ENCODE measurements around the gene ARHGDIG.

Gene ARHGDIG

GRCh38 chr16:281660-282255, 1.4 kb downstream of the ARHGDIG start:
- DNase-seq, result no peak

GRCh38 chr16:282491-282890, 2.1 kb downstream of the ARHGDIG start:
- DNase-seq, result no peak

- no peak for DNase-seq
These were observed 2.8 kb downstream of the ARHGDIG start, which contains the start of gene PDIA2 for GRCh38 chr16:283033-283805. Gene PDIA2, plus strand, starts transcription at chr16:283164. Its CDS starts 6 bp downstream, at chr16:283170.

DNA sequence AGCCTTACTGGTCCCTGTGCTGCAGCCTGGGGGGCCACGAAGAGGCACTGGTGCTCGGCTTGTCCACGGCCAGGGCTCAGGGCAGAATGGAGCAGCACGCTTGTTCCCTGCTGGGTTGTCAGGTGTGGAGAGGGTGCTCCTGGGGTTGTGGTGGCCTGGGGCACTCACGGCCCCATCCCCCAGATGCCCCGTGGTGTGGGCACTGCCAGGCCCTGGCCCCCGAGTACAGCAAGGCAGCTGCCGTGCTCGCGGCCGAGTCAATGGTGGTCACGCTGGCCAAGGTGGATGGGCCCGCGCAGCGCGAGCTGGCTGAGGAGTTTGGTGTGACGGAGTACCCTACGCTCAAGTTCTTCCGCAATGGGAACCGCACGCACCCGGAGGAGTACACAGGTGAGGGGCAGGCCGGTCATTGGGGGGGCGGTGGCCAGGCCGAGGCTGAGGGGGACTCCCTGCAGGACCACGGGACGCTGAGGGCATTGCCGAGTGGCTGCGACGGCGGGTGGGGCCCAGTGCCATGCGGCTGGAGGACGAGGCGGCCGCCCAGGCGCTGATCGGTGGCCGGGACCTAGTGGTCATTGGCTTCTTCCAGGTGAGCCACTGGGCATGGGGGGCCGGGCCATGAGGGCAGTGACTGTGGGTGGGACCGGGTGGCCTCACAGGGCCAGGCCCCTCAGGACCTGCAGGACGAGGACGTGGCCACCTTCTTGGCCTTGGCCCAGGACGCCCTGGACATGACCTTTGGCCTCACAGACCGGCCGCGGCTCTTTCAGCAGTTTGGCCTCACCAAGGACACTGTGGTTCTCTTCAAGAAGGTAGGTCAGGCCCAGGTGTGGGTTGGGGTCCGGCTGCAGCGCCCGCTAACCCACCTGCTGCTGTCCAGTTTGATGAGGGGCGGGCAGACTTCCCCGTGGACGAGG, 4.1 kb downstream of the ARHGDIG start:
- no peak for DNase-seq

DNA sequence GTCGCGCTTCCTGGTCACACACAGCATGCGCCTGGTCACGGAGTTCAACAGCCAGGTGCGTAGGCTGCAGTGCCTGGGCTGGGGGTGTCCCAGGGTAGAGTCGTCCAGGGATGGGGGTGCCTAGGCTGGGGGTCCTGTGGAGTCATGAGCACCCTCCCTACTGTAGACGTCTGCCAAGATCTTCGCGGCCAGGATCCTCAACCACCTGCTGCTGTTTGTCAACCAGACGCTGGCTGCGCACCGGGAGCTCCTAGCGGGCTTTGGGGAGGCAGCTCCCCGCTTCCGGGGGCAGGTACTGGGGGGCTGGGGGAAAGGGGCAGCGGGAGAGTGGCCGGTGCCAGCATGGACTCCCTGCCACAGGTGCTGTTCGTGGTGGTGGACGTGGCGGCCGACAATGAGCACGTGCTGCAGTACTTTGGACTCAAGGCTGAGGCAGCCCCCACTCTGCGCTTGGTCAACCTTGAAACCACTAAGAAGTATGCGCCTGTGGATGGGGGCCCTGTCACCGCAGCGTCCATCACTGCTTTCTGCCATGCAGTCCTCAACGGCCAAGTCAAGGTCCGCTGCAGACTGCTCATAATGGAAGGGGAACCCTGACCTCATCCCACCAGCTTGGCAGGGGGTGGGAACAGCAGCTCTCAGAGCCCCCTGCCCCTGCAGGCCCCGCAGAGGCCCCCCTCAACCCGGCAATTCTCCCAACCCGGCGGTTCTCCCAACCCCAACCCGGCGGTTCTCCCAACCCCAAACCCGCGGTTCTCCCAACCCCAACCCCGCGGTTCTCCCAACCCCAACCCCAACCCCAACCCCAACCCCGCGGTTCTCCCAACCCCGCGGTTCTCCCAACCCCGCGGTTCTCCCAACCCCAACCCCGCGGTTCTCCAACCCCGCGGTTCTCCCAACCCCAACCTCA, 5.0 kb downstream of the ARHGDIG start:
- no peak for DNase-seq

DNA sequence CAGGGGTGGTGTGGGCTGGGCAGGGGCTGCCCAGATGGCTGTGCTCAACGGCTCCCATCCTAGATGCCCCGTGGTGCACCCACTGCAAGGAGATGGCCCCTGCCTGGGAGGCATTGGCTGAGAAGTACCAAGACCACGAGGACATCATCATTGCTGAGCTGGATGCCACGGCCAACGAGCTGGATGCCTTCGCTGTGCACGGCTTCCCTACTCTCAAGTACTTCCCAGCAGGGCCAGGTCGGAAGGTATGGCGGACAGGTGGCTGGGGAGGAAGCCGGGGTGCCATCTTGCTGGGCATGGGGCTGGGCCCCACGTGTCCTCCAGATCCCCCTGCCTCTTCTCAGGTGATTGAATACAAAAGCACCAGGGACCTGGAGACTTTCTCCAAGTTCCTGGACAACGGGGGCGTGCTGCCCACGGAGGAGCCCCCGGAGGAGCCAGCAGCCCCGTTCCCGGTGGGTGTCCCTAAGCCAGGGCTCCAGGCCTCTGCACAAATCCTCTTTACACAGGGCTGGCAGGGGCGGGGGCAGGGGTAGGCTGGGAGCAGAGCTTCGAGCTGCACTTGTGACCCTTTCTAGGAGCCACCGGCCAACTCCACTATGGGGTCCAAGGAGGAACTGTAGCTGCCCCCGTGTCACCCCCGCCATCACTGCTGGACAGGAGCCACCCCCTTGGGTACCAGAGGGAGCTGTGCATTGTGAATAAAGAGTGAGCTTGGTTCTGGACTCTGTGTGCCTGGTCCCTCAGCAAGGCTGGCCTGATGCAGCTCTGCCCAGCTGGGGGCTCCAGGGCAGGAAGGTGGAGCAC, 6.3 kb downstream of the ARHGDIG start:
- no peak for DNase-seq

GRCh38 chr16:287298-287811, 7.0 kb downstream of the ARHGDIG start:
- DNase-seq, result no peak

DNA sequence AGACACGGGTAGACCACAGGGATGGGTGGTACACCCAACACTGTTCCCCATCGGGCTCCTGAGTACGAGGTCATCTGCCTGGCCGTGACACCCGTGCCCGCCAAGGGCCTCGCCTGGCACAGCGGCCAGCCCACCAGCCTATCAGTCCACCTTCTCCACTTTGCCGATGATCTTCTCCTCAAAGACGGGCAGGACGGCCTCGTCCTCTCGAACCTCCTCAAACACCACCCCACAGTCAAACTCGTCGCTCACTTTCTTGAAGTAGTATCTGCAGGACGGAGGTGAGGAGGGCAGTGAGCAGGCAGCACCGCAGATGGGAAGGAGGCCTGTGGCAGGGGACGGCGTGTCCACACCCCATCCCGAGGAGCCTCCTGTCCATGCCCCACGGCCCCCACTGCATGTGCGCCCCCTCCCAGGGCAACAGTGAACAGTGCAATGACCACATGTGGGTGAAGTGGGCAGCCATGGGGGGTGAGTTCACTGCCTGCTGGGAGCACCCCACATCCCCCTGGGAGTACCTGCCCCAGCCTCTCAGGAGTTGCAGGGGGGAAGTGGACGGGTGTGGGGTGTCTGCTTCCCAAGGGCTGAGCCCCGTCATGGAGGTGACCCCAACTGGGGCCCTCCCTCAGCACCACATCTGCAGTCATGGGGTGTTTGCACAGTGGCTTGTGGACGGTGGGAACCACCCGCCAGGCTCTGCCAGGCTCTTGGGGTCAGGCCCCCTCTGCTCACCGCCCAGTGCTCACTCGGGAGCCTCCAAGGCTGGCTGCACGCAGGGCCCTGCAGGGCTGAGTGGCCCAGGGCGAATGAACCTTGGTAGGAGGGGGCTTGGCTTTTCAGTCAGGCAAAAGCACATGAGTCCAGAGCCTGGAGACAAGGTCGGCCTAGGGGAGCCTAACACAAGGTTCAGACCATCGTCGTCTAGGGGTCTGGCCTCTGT, 7.9 kb downstream of the ARHGDIG start:
- no peak for DNase-seq

- no peak for DNase-seq
These were observed 9.1 kb downstream of the ARHGDIG start for GRCh38 chr16:289395-289997.

DNA sequence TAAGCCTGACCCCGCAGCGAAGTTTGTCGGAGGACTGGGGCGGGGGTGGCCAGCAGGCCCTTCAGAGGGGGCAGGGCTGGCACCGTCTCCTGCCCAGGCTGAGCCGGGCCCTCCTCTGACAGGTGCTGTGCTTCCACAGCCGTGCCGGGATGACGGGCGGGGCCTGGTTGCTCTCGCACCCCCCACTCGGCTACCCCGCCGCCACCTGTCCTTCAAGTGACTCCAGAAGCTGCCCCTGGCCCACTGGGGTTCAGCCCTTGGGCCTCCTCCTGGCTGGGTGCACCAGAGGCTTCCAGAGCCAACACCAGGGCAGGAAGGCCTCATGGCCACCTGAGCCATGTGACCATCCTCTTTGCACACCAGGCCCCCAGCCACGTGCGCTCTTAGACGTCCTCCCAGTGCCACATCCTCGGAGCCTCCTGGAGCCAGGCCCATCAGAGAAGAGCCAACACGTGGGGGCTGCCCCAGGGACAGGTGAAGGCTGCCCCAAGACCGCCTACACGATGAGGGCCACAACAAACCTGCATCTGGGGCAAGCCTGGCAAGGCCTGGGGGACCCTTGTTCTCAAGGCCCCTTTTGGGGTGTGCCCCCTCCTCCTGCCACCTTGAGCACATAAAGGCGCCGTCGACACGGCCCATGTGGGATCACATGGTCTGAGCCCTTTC, 9.8 kb downstream of the ARHGDIG start:
- no peak for DNase-seq

DNA sequence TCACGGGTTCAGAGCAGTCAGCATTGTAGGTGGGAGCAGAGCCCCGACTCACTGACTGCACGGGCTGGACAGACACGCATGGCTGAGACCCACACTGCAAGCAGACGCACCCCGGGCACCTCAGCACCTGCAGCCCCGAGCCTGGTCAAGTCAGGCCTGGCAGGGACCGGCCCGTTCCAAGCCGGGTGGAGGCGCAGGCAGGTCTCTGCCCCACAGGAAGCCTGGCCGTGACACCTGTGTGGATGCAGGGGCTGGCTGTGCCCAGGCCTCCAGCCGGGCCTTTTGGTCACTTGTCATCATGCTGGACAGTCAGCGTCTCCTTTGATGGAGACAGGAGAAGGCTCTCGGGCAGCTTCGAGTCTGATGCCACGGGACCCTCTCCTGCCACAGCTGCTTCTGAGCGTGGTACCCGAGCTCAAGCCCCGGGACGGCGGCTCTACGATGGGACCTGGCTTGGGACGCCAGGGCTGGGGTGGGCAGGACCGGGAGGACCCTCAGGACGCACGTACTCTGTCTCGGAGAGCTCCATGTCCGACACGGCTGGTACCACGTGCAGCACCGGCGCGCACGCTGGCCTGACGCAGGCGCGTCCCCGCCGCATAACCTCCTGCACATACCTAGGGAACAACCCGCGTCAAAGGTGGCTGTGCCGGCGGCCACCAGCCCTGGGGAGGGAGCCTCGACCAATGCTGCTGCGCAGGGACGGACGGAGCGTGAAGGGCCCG, 10.5 kb downstream of the ARHGDIG start:
- DNase-seq, result no peak

GRCh38 chr16:291539-291938, 11.1 kb downstream of the ARHGDIG start:
- no peak for DNase-seq

GRCh38 chr16:293043-293775, 12.8 kb downstream of the ARHGDIG start:
- DNase-seq, result no peak

DNA sequence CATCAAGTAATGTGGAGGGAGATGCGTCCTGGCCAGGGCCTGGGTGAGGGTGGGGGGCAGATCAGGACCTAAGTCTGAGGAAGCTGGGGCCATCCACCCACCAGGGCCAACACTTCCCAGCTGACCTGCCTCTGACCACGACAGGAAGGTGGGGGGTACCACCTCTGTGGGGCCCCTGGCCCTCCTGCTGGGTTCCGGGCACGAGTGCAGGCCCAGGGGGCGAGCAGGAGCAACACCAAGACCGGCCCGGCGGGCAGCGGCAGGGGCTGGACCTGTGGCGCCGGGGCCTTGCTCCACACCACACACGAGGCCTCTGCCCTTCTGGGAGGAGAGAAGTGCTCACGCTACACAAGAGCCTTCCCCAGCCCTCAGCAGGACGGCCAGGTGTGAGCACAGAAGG, 15.9 kb downstream of the ARHGDIG start:
- no peak for DNase-seq

DNA sequence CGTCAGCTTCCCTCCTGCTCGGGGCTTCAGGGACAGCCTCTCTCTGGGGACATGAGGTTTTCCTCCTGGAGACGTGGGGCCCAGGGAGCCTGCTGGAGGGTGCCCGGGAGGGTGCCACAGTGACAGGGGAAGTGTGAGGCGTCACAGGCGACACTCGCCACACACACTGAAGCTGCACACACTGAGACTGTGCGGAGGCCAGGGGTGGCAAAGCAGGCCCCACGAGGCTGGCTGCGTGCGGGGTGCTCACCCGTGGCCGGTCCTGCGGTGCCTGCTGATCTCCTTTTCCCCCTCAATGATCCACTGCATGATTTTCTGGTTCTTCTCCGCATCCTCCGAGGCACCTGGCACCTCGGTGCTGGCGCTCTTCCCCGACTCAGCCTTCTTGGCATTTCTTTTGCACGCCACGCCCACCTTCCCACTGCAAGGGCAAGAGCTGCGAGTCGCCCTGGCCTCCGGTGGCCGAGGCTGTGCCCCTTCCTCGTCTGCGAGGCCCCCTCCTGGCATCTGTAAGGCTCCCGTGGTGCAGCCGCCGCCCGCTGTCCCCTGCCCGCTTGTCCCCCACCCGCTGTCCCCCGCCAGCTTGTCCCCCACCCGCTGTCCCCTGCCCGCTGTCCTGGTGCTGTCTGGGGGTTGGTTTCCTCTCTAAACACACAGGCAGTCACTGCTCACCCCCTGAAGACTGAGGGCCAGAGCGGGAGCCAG, 16.6 kb downstream of the ARHGDIG start:
- no peak for DNase-seq

- DNase-seq, result no peak
These were observed 17.4 kb downstream of the ARHGDIG start for GRCh38 chr16:297832-298231.

- DNase-seq, result no peak
These were observed 20.8 kb downstream of the ARHGDIG start for GRCh38 chr16:301235-301634.
